Measurements from ENCODE around the gene ABCA1. TPM values are rescaled to one million over a fixed set of nuclear protein-coding genes. Genes with fewer than 3 reads are reported as not detected.

The ABCA1 gene
- total and polyA plus RNA-seq, 2 of the 13 experiments (the other 11 are each of a cell fraction or from before 2014, with no cell fraction given): 26.8 to 63.8 TPM

DNA sequence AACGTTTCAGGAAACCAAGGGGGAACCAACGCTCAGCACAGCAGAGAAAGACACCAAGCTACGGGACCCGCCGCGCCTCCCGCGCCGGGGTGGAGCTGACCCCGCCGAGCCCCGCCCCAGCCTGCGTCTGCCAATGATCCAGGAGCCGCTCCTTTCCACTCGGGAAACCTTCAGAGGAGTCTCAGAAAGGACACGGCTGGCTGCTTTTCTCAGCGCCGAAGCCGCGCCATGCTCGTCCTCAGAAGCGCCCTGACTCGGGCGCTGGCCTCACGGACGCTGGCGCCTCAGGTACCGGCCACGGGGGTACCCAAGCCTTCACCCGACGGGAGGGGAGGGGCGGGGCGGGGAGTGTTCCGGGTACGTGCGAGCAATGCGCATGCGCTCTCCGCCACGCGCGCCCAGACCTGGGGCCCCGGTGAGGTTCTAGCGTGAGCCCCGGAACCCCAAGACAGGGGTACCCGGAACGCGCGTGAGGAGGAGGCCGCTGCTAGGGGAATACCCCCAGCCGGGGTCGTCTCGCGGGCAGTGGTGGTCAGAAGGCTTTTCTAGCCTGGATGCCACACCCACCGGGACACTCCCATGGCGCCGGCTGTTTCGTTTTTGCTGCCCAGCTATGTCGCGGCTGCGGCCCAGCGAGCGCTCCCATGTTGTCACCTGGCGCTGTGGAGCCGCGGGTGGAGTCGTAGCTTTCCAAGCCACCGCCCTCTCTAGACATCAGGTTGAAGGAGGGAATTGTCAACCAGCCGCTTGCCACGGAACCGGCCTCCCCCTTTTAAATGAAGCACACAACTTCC, 180.2 kb downstream of the ABCA1 start, which contains the start of gene NIPSNAP3A (continued):
- peak; percentile 49 for TF ChIP-seq AGO2 (optimal IDR thresholded peaks at IDR 0.05; ENCODE audit: low read depth, low read length)
- 0 out of 2 replicates have a peak, but pooled peaks have one; percentile 21 for TF ChIP-seq SNAPC2 (CRISPR knock-in tag; IDR thresholded peaks at IDR 0.05)
- TF ChIP-seq, protein P1, sequence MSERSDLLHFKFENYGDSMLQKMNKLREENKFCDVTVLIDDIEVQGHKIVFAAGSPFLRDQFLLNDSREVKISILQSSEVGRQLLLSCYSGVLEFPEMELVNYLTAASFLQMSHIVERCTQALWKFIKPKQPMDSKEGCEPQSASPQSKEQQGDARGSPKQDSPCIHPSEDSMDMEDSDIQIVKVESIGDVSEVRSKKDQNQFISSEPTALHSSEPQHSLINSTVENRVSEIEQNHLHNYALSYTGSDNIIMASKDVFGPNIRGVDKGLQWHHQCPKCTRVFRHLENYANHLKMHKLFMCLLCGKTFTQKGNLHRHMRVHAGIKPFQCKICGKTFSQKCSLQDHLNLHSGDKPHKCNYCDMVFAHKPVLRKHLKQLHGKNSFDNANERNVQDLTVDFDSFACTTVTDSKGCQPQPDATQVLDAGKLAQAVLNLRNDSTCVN (CRISPR knock-in tag; IDR thresholded peaks at IDR 0.05; ENCODE audit: borderline replicate concordance): no peak; the same call in 1 of the 2 replicates
- no peak; the same call in 1 of the 2 replicates for TF ChIP-seq SATB2 (CRISPR knock-in tag; IDR thresholded peaks at IDR 0.05)
- TF ChIP-seq, protein P2, sequence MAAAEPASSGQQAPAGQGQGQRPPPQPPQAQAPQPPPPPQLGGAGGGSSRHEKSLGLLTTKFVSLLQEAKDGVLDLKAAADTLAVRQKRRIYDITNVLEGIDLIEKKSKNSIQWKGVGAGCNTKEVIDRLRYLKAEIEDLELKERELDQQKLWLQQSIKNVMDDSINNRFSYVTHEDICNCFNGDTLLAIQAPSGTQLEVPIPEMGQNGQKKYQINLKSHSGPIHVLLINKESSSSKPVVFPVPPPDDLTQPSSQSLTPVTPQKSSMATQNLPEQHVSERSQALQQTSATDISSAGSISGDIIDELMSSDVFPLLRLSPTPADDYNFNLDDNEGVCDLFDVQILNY (CRISPR knock-in tag; conservative IDR thresholded peaks at IDR 0.05): no peak
- TF ChIP-seq ZMYM2 (CRISPR knock-in tag; IDR thresholded peaks at IDR 0.05): no peak; the same call in 1 of the 2 replicates
- TF ChIP-seq, protein P3, sequence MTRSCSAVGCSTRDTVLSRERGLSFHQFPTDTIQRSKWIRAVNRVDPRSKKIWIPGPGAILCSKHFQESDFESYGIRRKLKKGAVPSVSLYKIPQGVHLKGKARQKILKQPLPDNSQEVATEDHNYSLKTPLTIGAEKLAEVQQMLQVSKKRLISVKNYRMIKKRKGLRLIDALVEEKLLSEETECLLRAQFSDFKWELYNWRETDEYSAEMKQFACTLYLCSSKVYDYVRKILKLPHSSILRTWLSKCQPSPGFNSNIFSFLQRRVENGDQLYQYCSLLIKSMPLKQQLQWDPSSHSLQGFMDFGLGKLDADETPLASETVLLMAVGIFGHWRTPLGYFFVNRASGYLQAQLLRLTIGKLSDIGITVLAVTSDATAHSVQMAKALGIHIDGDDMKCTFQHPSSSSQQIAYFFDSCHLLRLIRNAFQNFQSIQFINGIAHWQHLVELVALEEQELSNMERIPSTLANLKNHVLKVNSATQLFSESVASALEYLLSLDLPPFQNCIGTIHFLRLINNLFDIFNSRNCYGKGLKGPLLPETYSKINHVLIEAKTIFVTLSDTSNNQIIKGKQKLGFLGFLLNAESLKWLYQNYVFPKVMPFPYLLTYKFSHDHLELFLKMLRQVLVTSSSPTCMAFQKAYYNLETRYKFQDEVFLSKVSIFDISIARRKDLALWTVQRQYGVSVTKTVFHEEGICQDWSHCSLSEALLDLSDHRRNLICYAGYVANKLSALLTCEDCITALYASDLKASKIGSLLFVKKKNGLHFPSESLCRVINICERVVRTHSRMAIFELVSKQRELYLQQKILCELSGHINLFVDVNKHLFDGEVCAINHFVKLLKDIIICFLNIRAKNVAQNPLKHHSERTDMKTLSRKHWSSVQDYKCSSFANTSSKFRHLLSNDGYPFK (CRISPR knock-in tag; IDR thresholded peaks at IDR 0.05; ENCODE audit: borderline replicate concordance): peak; percentile 89; the same call in 1 of the 2 replicates
- TF ChIP-seq, protein P4, sequence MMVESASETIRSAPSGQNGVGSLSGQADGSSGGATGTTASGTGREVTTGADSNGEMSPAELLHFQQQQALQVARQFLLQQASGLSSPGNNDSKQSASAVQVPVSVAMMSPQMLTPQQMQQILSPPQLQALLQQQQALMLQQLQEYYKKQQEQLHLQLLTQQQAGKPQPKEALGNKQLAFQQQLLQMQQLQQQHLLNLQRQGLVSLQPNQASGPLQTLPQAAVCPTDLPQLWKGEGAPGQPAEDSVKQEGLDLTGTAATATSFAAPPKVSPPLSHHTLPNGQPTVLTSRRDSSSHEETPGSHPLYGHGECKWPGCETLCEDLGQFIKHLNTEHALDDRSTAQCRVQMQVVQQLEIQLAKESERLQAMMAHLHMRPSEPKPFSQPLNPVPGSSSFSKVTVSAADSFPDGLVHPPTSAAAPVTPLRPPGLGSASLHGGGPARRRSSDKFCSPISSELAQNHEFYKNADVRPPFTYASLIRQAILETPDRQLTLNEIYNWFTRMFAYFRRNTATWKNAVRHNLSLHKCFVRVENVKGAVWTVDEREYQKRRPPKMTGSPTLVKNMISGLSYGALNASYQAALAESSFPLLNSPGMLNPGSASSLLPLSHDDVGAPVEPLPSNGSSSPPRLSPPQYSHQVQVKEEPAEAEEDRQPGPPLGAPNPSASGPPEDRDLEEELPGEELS (CRISPR knock-in tag; IDR thresholded peaks at IDR 0.05): 0 out of 2 replicates have a peak, but pooled peaks have one; percentile 19
- no peak for TF ChIP-seq HES4 (CRISPR knock-in tag; IDR thresholded peaks at IDR 0.05; ENCODE audit: borderline replicate concordance)
- TF ChIP-seq ZNF496 (CRISPR knock-in tag; IDR thresholded peaks at IDR 0.05; ENCODE audit: insufficient replicate concordance): no peak
- TF ChIP-seq ZNF615 (CRISPR knock-in tag; IDR thresholded peaks at IDR 0.05; ENCODE audit: borderline replicate concordance): no peak
- TF ChIP-seq MIER3 (CRISPR knock-in tag; IDR thresholded peaks at IDR 0.05; ENCODE audit: borderline replicate concordance): no peak
- no peak for TF ChIP-seq ZNF17 (CRISPR knock-in tag; IDR thresholded peaks at IDR 0.05)
- peak; percentile 64; the same call in 1 of the 2 replicates for TF ChIP-seq MEF2D (CRISPR knock-in tag; IDR thresholded peaks at IDR 0.05)
- TF ChIP-seq, protein P5, sequence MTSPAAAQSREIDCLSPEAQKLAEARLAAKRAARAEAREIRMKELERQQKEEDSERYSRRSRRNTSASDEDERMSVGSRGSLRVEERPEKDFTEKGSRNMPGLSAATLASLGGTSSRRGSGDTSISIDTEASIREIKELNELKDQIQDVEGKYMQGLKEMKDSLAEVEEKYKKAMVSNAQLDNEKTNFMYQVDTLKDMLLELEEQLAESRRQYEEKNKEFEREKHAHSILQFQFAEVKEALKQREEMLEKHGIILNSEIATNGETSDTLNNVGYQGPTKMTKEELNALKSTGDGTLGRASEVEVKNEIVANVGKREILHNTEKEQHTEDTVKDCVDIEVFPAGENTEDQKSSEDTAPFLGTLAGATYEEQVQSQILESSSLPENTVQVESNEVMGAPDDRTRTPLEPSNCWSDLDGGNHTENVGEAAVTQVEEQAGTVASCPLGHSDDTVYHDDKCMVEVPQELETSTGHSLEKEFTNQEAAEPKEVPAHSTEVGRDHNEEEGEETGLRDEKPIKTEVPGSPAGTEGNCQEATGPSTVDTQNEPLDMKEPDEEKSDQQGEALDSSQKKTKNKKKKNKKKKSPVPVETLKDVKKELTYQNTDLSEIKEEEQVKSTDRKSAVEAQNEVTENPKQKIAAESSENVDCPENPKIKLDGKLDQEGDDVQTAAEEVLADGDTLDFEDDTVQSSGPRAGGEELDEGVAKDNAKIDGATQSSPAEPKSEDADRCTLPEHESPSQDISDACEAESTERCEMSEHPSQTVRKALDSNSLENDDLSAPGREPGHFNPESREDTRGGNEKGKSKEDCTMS (CRISPR knock-in tag; conservative IDR thresholded peaks at IDR 0.05): no peak
- no peak for TF ChIP-seq MTF2 (CRISPR knock-in tag; IDR thresholded peaks at IDR 0.05; ENCODE audit: borderline replicate concordance)
- TF ChIP-seq ZNF354B (CRISPR knock-in tag; IDR thresholded peaks at IDR 0.05): no peak
- no peak for TF ChIP-seq DNMT3B (CRISPR knock-in tag; conservative IDR thresholded peaks at IDR 0.05)
- peak; percentile 58; the same call in 1 of the 2 replicates for TF ChIP-seq SALL1 (CRISPR knock-in tag; IDR thresholded peaks at IDR 0.05)
